ENCODE data around the gene ABCB4.

GRCh38 chr7:87517891-87518290 is 42.4 kb upstream of the ABCB4 start:
- TF ChIP-seq CTCF (IDR thresholded peaks at IDR 0.05; ENCODE audit: insufficient read depth, low read depth, low read length): no peak
- no peak for TF ChIP-seq EZH2 (IDR thresholded peaks at IDR 0.05; ENCODE audit: insufficient read depth, low read length)
